Progenitor cell of endocrine pancreas (in vitro differentiated cells): ENCODE data around the gene KCNJ6. TPM values are rescaled to one million over a fixed set of nuclear protein-coding genes. Genes with fewer than 3 reads are reported as not detected.

Experiments
- DNase-seq: peaks from one replicate; pipeline ENCODE4 v3.0.0; 2021; ENCODE audit warnings: low spot score; ENCODE audit not compliant: unreplicated experiment
- H3K27ac Mint-ChIP-seq: 2 replicates; pipeline ENCODE4 v1.8.0; 2021; ENCODE audit warnings: mild to moderate bottlenecking, moderate library complexity, mixed read lengths
- H3K27me3 Mint-ChIP-seq: 2 replicates; pipeline ENCODE4 v1.8.0; 2021; ENCODE audit warnings: mixed read lengths
- H3K36me3 Mint-ChIP-seq: 2 replicates; pipeline ENCODE4 v1.8.0; 2022; ENCODE audit warnings: mixed read lengths; ENCODE audit not compliant: insufficient read depth
- H3K4me1 Mint-ChIP-seq: 2 replicates; pipeline ENCODE4 v1.8.0; 2021; ENCODE audit warnings: low read depth, mixed read lengths
- H3K4me3 Mint-ChIP-seq: 2 replicates; pipeline ENCODE4 v1.8.0; 2021; ENCODE audit warnings: low read depth, mild to moderate bottlenecking, moderate library complexity, mixed read lengths
- H3K9me3 Mint-ChIP-seq: 2 replicates; pipeline ENCODE4 v1.8.0; 2021; ENCODE audit warnings: low read depth, mixed read lengths
- CTCF ChIP-seq: fragments of 200-600 bp; sonication (generic); IDR thresholded peaks from one replicate; pipeline ENCODE4 v1.5.0; 2021; ENCODE audit warnings: antibody characterized with exemption, mild to moderate bottlenecking; ENCODE audit not compliant: unreplicated experiment
- total RNA-seq: library from RNA; stranded (reverse); gene quantifications from 2 replicates; pipeline ENCODE4 v1.2.1, GENCODE V29; 2021

The KCNJ6 gene
- total RNA-seq, 1 donor from 2014 or later: 3.3 TPM

GRCh38 chr21:37835481-37835880 lies 80.8 kb downstream of the KCNJ6 start:
- TF ChIP-seq CTCF: no peak
- H3K27me3 Mint-ChIP-seq: no peaks in the 10 kb centered on the region
- no peaks in the 10 kb centered on the region for H3K4me1 Mint-ChIP-seq
- peaks cover 3% of the 10 kb centered on the region for H3K9me3 Mint-ChIP-seq
- no peak overlapping the region for H3K4me3 Mint-ChIP-seq
- H3K36me3 Mint-ChIP-seq: no peaks in the 10 kb centered on the region
- DNase-seq: no peak
- no peak overlapping the region for H3K27ac Mint-ChIP-seq

GRCh38 chr21:37833301-37833700 lies 83.0 kb downstream of the KCNJ6 start:
- H3K4me3 Mint-ChIP-seq: no peak overlapping the region
- no peaks in the 10 kb centered on the region for H3K36me3 Mint-ChIP-seq
- peaks cover 2% of the 10 kb centered on the region for H3K4me1 Mint-ChIP-seq
- no peaks in the 10 kb centered on the region for H3K27me3 Mint-ChIP-seq
- H3K9me3 Mint-ChIP-seq: peaks cover 3% of the 10 kb centered on the region
- TF ChIP-seq CTCF: no peak
- no peak overlapping the region for H3K27ac Mint-ChIP-seq
- no peak for DNase-seq

GRCh38 chr21:37829447-37829846 lies 86.8 kb downstream of the KCNJ6 start:
- H3K4me1 Mint-ChIP-seq: peaks cover 4% of the 10 kb centered on the region
- H3K27me3 Mint-ChIP-seq: peaks cover 1% of the 10 kb centered on the region
- no peak for TF ChIP-seq CTCF
- no peaks in the 10 kb centered on the region for H3K36me3 Mint-ChIP-seq
- no peak overlapping the region for H3K27ac Mint-ChIP-seq
- DNase-seq: no peak
- H3K9me3 Mint-ChIP-seq: no peaks in the 10 kb centered on the region
- H3K4me3 Mint-ChIP-seq: no peak overlapping the region

GRCh38 chr21:37828991-37829390 lies 87.3 kb downstream of the KCNJ6 start:
- H3K4me1 Mint-ChIP-seq: peaks cover 4% of the 10 kb centered on the region
- H3K9me3 Mint-ChIP-seq: no peaks in the 10 kb centered on the region
- H3K4me3 Mint-ChIP-seq: no peak overlapping the region
- H3K36me3 Mint-ChIP-seq: no peaks in the 10 kb centered on the region
- H3K27me3 Mint-ChIP-seq: peaks cover 3% of the 10 kb centered on the region
- H3K27ac Mint-ChIP-seq: no peak overlapping the region
- no peak for DNase-seq
- no peak for TF ChIP-seq CTCF

- Mint-ChIP-seq H3K27me3 (peaks cover 3% of the 10 kb centered on the region), H3K9me3 (no peaks in the 10 kb centered on the region), H3K27ac (no peak overlapping the region), H3K36me3 (no peaks in the 10 kb centered on the region), H3K4me1 (peaks cover 4% of the 10 kb centered on the region), H3K4me3 (no peak overlapping the region)
- no peak for TF ChIP-seq CTCF
- no peak for DNase-seq
Observed at GRCh38 chr21:37828556-37828955, 87.7 kb downstream of the KCNJ6 start.
